ENCODE results near the gene CFL2. TPM values are rescaled to one million over a fixed set of nuclear protein-coding genes. Genes with fewer than 3 reads are reported as not detected.

The CFL2 gene
- total and polyA plus RNA-seq, 9 donors: 502 to 697 (median 585) TPM

DNA sequence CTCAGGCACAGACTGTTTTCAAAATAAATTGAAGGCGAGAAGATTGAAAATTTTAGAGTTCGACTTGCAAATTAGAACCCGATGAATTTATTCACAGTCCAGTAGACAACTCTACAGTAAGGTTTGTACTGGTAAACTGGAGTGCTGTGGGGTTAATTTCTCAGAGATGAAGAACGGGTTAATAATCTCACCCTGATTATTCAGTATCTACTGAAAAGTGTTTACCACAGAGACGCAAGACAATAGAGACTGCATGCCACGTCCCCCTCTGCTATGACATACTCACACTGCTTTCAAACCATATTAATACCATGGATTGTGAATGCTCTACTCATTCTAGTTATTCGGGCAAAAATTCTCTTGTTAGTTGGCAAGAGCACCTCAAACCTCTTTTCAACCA lies 36.1 kb downstream of the CFL2 start:
- Histone ChIP-seq H3K4me1 (ENCODE audit: control insufficient read depth, insufficient read depth, low read length) (peaks cover 20% of the 10 kb centered on the region), H3K9me3 (replicated peaks; ENCODE audit: control insufficient read depth, low read depth, low read length) (no peaks in the 10 kb centered on the region), H3K27me3 (ENCODE audit: control insufficient read depth, insufficient read depth, low read length) (no peaks in the 10 kb centered on the region), H3K36me3 (ENCODE audit: control insufficient read depth, insufficient read depth, low read length) (no peaks in the 10 kb centered on the region), H3K27ac (ENCODE audit: low read length) (peak overlapping the region; percentile 84), H3K4me3 (ENCODE audit: low read length) (peak overlapping the region; percentile 5)
- DNase-seq: peak; percentile 21
- 80% methylated on average over 2 of the region's 7 CpGs for WGBS (ENCODE audit: insufficient coverage)

GRCh38 chr14:34676516-34677211 lies 37.7 kb downstream of the CFL2 start:
- H3K9me3 ChIP-seq (replicated peaks; ENCODE audit: control insufficient read depth, low read depth, low read length): no peaks in the 10 kb centered on the region
- 88% methylated on average over 5 of the region's 7 CpGs for WGBS (ENCODE audit: insufficient coverage)
- H3K36me3 ChIP-seq (ENCODE audit: control insufficient read depth, insufficient read depth, low read length): no peaks in the 10 kb centered on the region
- H3K27me3 ChIP-seq (ENCODE audit: control insufficient read depth, insufficient read depth, low read length): no peaks in the 10 kb centered on the region
- H3K27ac ChIP-seq (ENCODE audit: low read length): no peak overlapping the region
- no peak for DNase-seq
- peaks cover 14% of the 10 kb centered on the region for H3K4me1 ChIP-seq (ENCODE audit: control insufficient read depth, insufficient read depth, low read length)
- H3K4me3 ChIP-seq (ENCODE audit: low read length): no peak overlapping the region

DNA sequence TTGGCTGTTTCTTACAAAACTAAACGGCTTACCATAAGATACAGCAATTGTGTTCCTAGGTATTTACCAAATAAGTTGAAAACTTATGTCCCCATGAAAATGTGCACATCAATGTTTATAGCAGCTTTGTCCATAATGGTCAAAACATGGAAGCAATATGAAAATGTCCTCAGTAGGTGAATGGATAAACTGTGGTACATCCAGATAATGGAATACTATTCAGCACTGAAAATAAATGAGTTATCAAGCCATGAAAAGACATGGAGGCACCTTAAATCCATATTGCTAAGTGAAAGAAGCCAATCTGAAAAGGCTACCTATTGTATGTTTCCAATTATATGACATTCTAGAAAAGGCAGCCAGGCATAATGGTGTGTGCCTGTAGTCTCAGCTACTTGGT lies 40.7 kb downstream of the CFL2 start:
- no peak for DNase-seq
- no CpG with 5 or more reads among the region's 1 CpG for WGBS (ENCODE audit: insufficient coverage)
- Histone ChIP-seq H3K4me3 (ENCODE audit: low read length) (no peak overlapping the region), H3K4me1 (ENCODE audit: control insufficient read depth, insufficient read depth, low read length) (peaks cover 8% of the 10 kb centered on the region), H3K27me3 (ENCODE audit: control insufficient read depth, insufficient read depth, low read length) (no peaks in the 10 kb centered on the region), H3K27ac (ENCODE audit: low read length) (no peak overlapping the region), H3K36me3 (ENCODE audit: control insufficient read depth, insufficient read depth, low read length) (no peaks in the 10 kb centered on the region), H3K9me3 (replicated peaks; ENCODE audit: control insufficient read depth, low read depth, low read length) (no peaks in the 10 kb centered on the region)

- peak; percentile 32 for DNase-seq
- no peaks in the 10 kb centered on the region for H3K27me3 ChIP-seq (ENCODE audit: control insufficient read depth, insufficient read depth, low read length)
- no CpG with 5 or more reads among the region's 6 CpGs for WGBS (ENCODE audit: insufficient coverage)
- H3K4me3 ChIP-seq (ENCODE audit: low read length): no peak overlapping the region
- no peaks in the 10 kb centered on the region for H3K36me3 ChIP-seq (ENCODE audit: control insufficient read depth, insufficient read depth, low read length)
- H3K9me3 ChIP-seq (replicated peaks; ENCODE audit: control insufficient read depth, low read depth, low read length): no peaks in the 10 kb centered on the region
- H3K27ac ChIP-seq (ENCODE audit: low read length): no peak overlapping the region
- H3K4me1 ChIP-seq (ENCODE audit: control insufficient read depth, insufficient read depth, low read length): peaks cover under 1% of the 10 kb centered on the region
Measured at GRCh38 chr14:34671716-34672115, 42.7 kb downstream of the CFL2 start.

DNA sequence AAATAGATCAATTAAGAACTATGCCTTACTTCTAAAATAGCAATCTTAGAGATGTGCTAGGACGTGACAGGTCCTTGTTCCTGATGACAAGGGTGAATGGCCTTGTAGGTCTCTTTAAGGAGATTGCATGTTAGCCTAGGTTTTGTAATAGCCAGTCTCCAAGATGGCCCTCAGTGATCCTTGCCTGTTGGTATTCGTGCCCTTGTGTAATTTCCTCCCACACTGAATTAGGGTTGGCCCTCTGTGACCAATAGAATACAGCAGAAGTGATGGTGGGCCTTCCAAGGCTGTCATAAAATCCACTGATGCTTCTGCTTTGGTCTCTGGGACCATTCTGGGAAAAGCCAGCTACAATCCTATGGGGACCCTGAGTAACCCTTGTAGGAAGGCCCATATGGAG lies 46.3 kb downstream of the CFL2 start:
- no peak overlapping the region for H3K4me3 ChIP-seq (ENCODE audit: low read length)
- WGBS (ENCODE audit: insufficient coverage): 40% methylated on average over 1 of the region's 2 CpGs
- no peaks in the 10 kb centered on the region for H3K36me3 ChIP-seq (ENCODE audit: control insufficient read depth, insufficient read depth, low read length)
- no peaks in the 10 kb centered on the region for H3K4me1 ChIP-seq (ENCODE audit: control insufficient read depth, insufficient read depth, low read length)
- no peak for DNase-seq
- H3K27ac ChIP-seq (ENCODE audit: low read length): no peak overlapping the region
- H3K27me3 ChIP-seq (ENCODE audit: control insufficient read depth, insufficient read depth, low read length): no peaks in the 10 kb centered on the region
- no peaks in the 10 kb centered on the region for H3K9me3 ChIP-seq (replicated peaks; ENCODE audit: control insufficient read depth, low read depth, low read length)

- no peaks in the 10 kb centered on the region for H3K36me3 ChIP-seq (ENCODE audit: control insufficient read depth, insufficient read depth, low read length)
- no peaks in the 10 kb centered on the region for H3K4me1 ChIP-seq (ENCODE audit: control insufficient read depth, insufficient read depth, low read length)
- no peaks in the 10 kb centered on the region for H3K9me3 ChIP-seq (replicated peaks; ENCODE audit: control insufficient read depth, low read depth, low read length)
- no peak overlapping the region for H3K4me3 ChIP-seq (ENCODE audit: low read length)
- H3K27me3 ChIP-seq (ENCODE audit: control insufficient read depth, insufficient read depth, low read length): no peaks in the 10 kb centered on the region
- no peak for DNase-seq
- peak overlapping the region; percentile 13 for H3K27ac ChIP-seq (ENCODE audit: low read length)
- WGBS (ENCODE audit: insufficient coverage): 94% methylated on average over 5 of the region's 7 CpGs
Measured at GRCh38 chr14:34667007-34667406, 47.4 kb downstream of the CFL2 start.

DNA sequence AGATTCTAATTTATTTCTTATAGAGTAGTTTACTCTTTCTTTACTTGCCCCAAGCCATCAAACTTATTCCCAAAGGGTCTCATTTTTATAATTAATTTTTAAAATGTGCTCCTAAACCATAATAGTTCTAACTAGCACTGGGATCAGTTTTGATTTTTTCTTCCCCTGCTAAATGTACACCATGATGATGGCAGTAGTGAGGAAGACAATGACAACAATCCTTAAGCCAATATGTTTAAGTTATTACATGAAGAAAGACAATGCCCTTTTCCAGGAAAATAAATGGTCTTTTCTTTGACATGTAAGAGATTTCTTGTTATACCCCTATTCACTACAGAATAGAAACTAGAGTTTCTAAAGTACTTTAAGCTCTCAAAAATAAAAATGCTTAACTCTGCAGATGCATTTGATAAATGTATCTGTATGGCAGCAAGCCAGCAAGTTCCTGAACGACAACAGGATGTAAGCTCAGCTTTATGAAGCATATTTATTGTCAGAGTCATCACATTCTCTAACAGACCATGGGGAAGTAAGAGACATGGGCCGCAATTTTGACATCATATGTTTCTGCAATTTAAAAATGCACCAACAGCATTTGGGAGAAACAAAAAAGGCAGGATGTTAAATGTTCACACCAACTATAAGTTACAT lies 48.5 kb downstream of the CFL2 start:
- H3K9me3 ChIP-seq (replicated peaks; ENCODE audit: control insufficient read depth, low read depth, low read length): peaks cover 3% of the 10 kb centered on the region
- no peaks in the 10 kb centered on the region for H3K4me1 ChIP-seq (ENCODE audit: control insufficient read depth, insufficient read depth, low read length)
- no CpG with 5 or more reads among the region's 2 CpGs for WGBS (ENCODE audit: insufficient coverage)
- peak; percentile 88 for DNase-seq
- peak overlapping the region; percentile 74 for H3K27ac ChIP-seq (ENCODE audit: low read length)
- H3K27me3 ChIP-seq (ENCODE audit: control insufficient read depth, insufficient read depth, low read length): no peaks in the 10 kb centered on the region
- no peaks in the 10 kb centered on the region for H3K36me3 ChIP-seq (ENCODE audit: control insufficient read depth, insufficient read depth, low read length)
- no peak overlapping the region for H3K4me3 ChIP-seq (ENCODE audit: low read length)

DNA sequence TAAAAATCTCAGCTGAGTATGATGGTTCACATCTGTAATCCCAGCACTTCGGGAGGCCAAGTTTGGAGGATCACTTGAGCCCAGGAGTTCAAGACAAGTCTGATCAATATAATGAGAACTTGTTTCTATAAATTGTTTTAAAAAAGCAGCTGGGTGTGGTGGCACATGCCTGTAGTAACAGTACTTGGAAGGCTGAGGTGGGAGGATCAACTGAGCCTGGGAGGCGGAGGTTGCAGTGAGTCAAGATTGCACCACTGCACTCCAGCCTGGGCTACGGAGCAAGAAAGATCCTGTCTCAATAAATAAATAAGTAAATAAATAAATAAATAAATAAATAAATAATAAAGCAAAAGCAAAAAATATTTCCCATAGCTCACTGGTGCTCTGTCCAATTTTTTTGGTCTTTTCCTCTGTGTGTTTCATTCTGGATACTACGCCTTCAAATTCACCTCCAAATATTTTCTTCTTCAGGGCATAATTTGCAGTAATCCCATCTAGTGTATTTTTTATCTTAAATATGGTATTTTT lies 51.8 kb downstream of the CFL2 start:
- WGBS (ENCODE audit: insufficient coverage): no CpG with 5 or more reads among the region's 4 CpGs
- peaks cover 4% of the 10 kb centered on the region for H3K9me3 ChIP-seq (replicated peaks; ENCODE audit: control insufficient read depth, low read depth, low read length)
- no peak overlapping the region for H3K4me3 ChIP-seq (ENCODE audit: low read length)
- H3K4me1 ChIP-seq (ENCODE audit: control insufficient read depth, insufficient read depth, low read length): no peaks in the 10 kb centered on the region
- H3K27me3 ChIP-seq (ENCODE audit: control insufficient read depth, insufficient read depth, low read length): no peaks in the 10 kb centered on the region
- H3K36me3 ChIP-seq (ENCODE audit: control insufficient read depth, insufficient read depth, low read length): no peaks in the 10 kb centered on the region
- H3K27ac ChIP-seq (ENCODE audit: low read length): no peak overlapping the region
- DNase-seq: no peak

DNA sequence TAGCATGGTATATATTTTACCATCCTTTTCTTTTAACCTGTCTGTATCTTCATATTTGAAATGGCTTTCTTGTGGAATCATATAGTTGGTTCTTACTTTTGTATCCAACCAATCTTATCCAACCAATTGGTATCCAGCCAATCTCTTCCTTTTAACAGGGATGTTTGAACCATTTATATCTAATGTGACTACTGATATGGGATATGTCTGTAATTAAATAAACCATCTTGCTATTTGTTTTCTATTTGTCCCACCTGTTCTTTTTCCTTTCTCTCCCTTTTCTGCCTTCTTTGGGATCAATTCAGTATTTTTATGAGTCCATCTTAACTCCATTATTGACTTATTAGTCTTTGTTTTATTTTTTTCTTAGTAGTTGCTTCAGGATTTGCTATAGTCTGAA lies 53.6 kb downstream of the CFL2 start:
- Histone ChIP-seq H3K9me3 (replicated peaks; ENCODE audit: control insufficient read depth, low read depth, low read length) (peaks cover 4% of the 10 kb centered on the region), H3K27ac (ENCODE audit: low read length) (no peak overlapping the region), H3K27me3 (ENCODE audit: control insufficient read depth, insufficient read depth, low read length) (no peaks in the 10 kb centered on the region), H3K4me1 (ENCODE audit: control insufficient read depth, insufficient read depth, low read length) (no peaks in the 10 kb centered on the region), H3K4me3 (ENCODE audit: low read length) (no peak overlapping the region), H3K36me3 (ENCODE audit: control insufficient read depth, insufficient read depth, low read length) (no peaks in the 10 kb centered on the region)
- no peak for DNase-seq
